CD4-positive, alpha-beta memory T cell (primary cell): ENCODE measurements around the gene DTD2. TPM values are rescaled to one million over a fixed set of nuclear protein-coding genes. Genes with fewer than 3 reads are reported as not detected.

ENCODE experiments used
- CTCF ChIA-PET: fragments of 350-600 bp; sonication (Branson Sonifier 250); formaldehyde crosslinking; loops from one replicate; lab custom pipeline; 2021; ENCODE audit warnings: inconsistent platforms; ENCODE audit not compliant: partially characterized antibody; lab: Charles Lee
- POLR2A ChIA-PET: fragments of 350-600 bp; sonication (Branson Sonifier 250); formaldehyde crosslinking; loops from one replicate; lab custom pipeline; 2021; ENCODE audit not compliant: partially characterized antibody; lab: Charles Lee
- DNase-seq, 5 donors: peaks; one replicate each; pipeline versions ENCODE4 v3.0.0 to v3.0.0-alpha.2; 2020 to 2022; ENCODE audit warnings: mixed read lengths in 1 of 5
- H3K27ac ChIP-seq: one replicate; pipeline ENCODE4 v1.7.0; 2013; ENCODE audit warnings: low read depth, low read length
- H3K27me3 ChIP-seq: 2 replicates; pipeline ENCODE4 v1.7.0; 2013; ENCODE audit warnings: mild to moderate bottlenecking, low read length, moderate library complexity; ENCODE audit not compliant: insufficient read depth
- H3K36me3 ChIP-seq: 2 replicates; pipeline ENCODE4 v1.7.0; 2013; ENCODE audit warnings: mild to moderate bottlenecking, low read length, moderate library complexity; ENCODE audit not compliant: insufficient read depth
- H3K4me1 ChIP-seq: 2 replicates; pipeline ENCODE4 v1.7.0; 2013; ENCODE audit warnings: mild to moderate bottlenecking, low read length, moderate library complexity; ENCODE audit not compliant: insufficient read depth
- H3K4me3 ChIP-seq, 2 donors: one replicate each; pipeline ENCODE4 v1.7.0; 2013; ENCODE audit warnings: low read length in 2 of 2, mild to moderate bottlenecking in 1 of 2
- H3K9me3 ChIP-seq, 2 donors: one replicate each; pipeline ENCODE4 v1.7.0; 2013; ENCODE audit warnings: low read length in 2 of 2, control low read depth in 1 of 2; ENCODE audit not compliant: control insufficient read depth in 1 of 2
- H3K27ac Mint-ChIP-seq, 7 donors: one replicate each; pipeline ENCODE4 v1.8.0; 2020 to 2021; ENCODE audit warnings: mixed read lengths in 7 of 7, mild to moderate bottlenecking in 6 of 7, inconsistent platforms in 3 of 7, moderate library complexity in 3 of 7
- H3K27me3 Mint-ChIP-seq, 2 donors: one replicate each; pipeline ENCODE4 v1.8.0; 2020 to 2021; ENCODE audit warnings: mixed read lengths in 2 of 2
- H3K36me3 Mint-ChIP-seq, 2 donors: one replicate each; pipeline ENCODE4 v1.8.0; 2020 to 2021; ENCODE audit warnings: mixed read lengths in 2 of 2, inconsistent platforms in 1 of 2, mild to moderate bottlenecking in 1 of 2
- H3K4me1 Mint-ChIP-seq, 4 donors: one replicate each; pipeline ENCODE4 v1.8.0; 2020 to 2021; ENCODE audit warnings: mixed read lengths in 4 of 4, mild to moderate bottlenecking in 1 of 4
- H3K4me3 Mint-ChIP-seq, 8 donors: one replicate each; pipeline ENCODE4 v1.8.0; 2020 to 2021; ENCODE audit warnings: mixed read lengths in 8 of 8, mild to moderate bottlenecking in 7 of 8, moderate library complexity in 6 of 8, inconsistent platforms in 3 of 8
- H3K9me3 Mint-ChIP-seq, 8 donors: one replicate each; pipeline ENCODE4 v1.8.0; 2020 to 2021; ENCODE audit warnings: mixed read lengths in 8 of 8, mild to moderate bottlenecking in 5 of 8, inconsistent platforms in 3 of 8, moderate library complexity in 1 of 8
- intact Hi-C: fragments of 100-400 bp; cut with micrococcal nuclease; formaldehyde crosslinking; loops from one replicate; pipeline ENCODE4 v1.15.1; 2023
- polyA plus RNA-seq, 2 donors: library from polyadenylated mRNA; unstranded; fragments of 300-500 nt; fragmentation: Illumina TruSeq; gene quantifications; one replicate each; pipeline ENCODE4 v1.2.3, GENCODE V29; 2021
- total RNA-seq, 2 experiments: library from RNA; stranded (reverse); gene quantifications; one replicate each; pipeline ENCODE4 v1.2.3, GENCODE V29; 2021

DTD2 gene
- total and polyA plus RNA-seq, 4 experiments from 2014 or later = 13.9 to 27.0 (median 17.7) TPM

DNA sequence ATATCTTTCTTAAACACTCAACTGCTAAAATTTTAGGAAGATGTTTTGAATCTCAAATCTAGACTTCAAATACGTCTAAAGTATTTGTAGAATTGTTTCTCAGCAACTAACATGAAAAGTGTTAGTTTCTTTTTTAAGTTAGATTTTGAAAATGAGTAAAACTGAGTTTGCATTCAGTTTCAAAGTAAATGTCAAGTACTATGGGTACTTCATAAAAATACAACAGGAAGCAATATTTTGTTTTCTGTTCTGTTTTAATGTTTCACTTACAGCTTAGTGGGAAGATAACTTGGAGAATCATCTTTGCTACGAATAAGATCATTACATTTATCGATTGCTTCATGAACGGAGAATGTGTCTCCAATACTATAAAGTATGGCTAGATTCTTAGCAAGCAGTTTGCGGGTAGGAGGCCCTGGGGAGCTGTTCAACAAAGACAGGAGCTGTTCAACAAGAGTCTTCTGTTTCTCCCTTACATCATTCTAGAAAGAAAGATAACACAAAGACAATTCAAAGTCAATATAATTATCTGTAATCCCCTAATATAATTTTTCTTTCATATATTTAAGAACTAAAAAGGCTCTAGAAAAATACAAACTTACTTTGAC is 57.2 kb downstream of the DTD2 start:
- Mint-ChIP-seq H3K4me1 (peaks cover 0 to 3% (median 0%) of the 10 kb centered on the region in 4 donors), H3K9me3 (no peaks in the 10 kb centered on the region), H3K27ac (no peak overlapping the region), H3K4me3 (peak overlapping the region in 1 of 8 donors; percentile 6), H3K36me3 (peaks cover 23 to 36% of the 10 kb centered on the region in 2 donors), H3K27me3 (no peaks in the 10 kb centered on the region)
- Histone ChIP-seq H3K4me1 (no peaks in the 10 kb centered on the region), H3K36me3 (no peaks in the 10 kb centered on the region), H3K4me3 (no peak overlapping the region), H3K27me3 (no peaks in the 10 kb centered on the region), H3K27ac (no peak overlapping the region), H3K9me3 (no peaks in the 10 kb centered on the region)
- intact Hi-C loops = no loop called here
- no peak for DNase-seq
- CTCF ChIA-PET = interaction anchor here (0.8 kb wide), 1 partner anchor 57 kb away, joined by 3 read pairs; the partner anchor contains the start of gene DTD2
- POLR2A ChIA-PET = no interaction called here

Other genes with a start within 250 kb of the DTD2 start
- 100 to 1,000 TPM; 157 to 170 TPM for gene HECTD1, start 249.7 kb downstream of the DTD2 start, total RNA-seq
- 10 to 100 TPM; 15.6 to 36.3 TPM for gene HECTD1, start 249.7 kb downstream of the DTD2 start, polyA plus RNA-seq
- 10 to 100 TPM; 15.1 to 16.4 TPM for gene HEATR5A, start 37.0 kb downstream of the DTD2 start, total RNA-seq
- 1 to 10 TPM; 5.4 to 9.1 TPM for gene HEATR5A, start 37.0 kb downstream of the DTD2 start, polyA plus RNA-seq
- not detected for gene GPR33, start 30.5 kb upstream of the DTD2 start, total RNA-seq
- gene GPR33, start 30.5 kb upstream of the DTD2 start, polyA plus RNA-seq = not detected
- gene NUBPL, start 103.9 kb upstream of the DTD2 start, total RNA-seq = 1 to 10 TPM; 7.4 to 7.5 TPM
- gene NUBPL, start 103.9 kb upstream of the DTD2 start, polyA plus RNA-seq = 10 to 100 TPM in 1 of 2 donors, 1 to 10 TPM in 1; 7.2 to 10.1 TPM